ENCODE data around the gene PAX7.
A peak's percentile ranks its signal among the peaks of the same experiment; 100 is the strongest.
"Not testable (repeated sequence)": the region's sequence is repeated elsewhere in the genome, so short reads cannot be mapped to it uniquely, and the experiment has no call there.

The PAX7 gene

DNA sequence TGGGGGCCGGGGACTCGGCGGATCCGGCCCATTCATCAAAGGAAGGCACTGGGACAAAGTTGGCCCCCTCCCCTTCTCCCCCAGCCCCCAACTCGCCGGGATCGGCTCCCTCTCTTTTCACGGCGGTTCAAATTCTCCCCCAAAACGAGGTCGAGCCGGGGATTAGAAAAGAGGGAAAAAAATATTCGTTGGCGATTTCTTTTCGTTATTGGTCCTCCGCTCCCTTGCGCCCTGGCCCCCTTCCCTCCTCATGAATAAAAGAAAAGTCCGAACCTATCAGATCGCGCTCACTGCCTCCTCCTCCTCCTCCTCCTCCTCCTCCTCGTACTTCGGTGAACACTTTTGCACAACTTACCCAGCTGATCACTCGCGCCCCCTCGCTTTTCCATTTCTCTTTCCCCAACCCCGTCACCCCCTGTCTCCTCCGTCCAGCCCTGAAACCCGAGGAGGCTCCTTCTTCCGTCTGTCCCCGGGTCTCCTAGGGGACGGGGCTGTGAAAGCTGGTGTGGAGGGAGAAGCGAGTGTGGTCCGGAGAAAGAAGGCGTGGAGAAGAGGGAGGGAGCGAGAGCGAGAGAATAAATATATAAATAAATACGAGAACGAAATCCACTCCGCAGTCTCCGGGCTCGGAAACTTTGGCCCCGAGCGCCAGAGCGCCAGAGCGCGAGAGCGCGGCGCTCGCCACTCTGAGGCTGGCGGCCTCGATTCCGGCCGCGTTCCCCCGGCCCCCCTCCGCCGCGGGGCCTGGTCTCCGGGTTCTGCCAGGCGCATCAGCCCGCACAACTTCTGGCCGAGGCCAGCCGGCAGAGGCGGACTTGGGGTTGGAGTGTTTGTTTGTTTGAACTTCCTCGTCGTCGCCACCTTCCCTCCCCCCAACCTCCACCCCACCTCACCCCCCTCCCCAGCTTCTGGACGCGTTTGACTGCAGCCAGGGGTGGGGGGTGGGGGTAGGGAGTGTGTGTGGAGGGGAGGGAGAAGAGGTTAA is at the start of gene PAX7:
TSS of gene PAX7 (plus strand) at position 336 of the 985 bp plus-strand sequence. CDS start 758 bp downstream, outside the sequence.
- no peak within 1 kb of the TSS for H3K27ac ChIP-seq
- no peak for TF ChIP-seq CTCF (conservative IDR thresholded peaks at IDR 0.05; ENCODE audit: low read depth, low read length)

GRCh38 chr1:18581420-18581880 is 49.2 kb upstream of the PAX7 start:
- no peak overlapping the region for H3K4me2 ChIP-seq
- H3K9ac ChIP-seq: no peak overlapping the region
- H3K79me2 ChIP-seq (ENCODE audit: insufficient read depth, low read depth): no peaks in the 10 kb centered on the region
- no peak overlapping the region for H3K4me3 ChIP-seq (IDR thresholded peaks at IDR 0.05; ENCODE audit: insufficient read depth, low read depth, low read length)
- no peaks in the 10 kb centered on the region for H4K20me1 ChIP-seq (ENCODE audit: insufficient read depth)
- no peaks in the 10 kb centered on the region for H3K4me1 ChIP-seq (ENCODE audit: low read depth, poor library complexity, severe bottlenecking)
- no peak overlapping the region for H3K27ac ChIP-seq
- H2AFZ ChIP-seq (ENCODE audit: low read depth): no peak overlapping the region
- no peaks in the 10 kb centered on the region; the same call in 1 of the 2 replicates for H3K27me3 ChIP-seq (ENCODE audit: insufficient read depth, low read depth)
- peak; percentile 56; the same call in 1 of the 2 replicates for TF ChIP-seq CTCF (conservative IDR thresholded peaks at IDR 0.05; ENCODE audit: low read depth, low read length)
- H3K36me3 ChIP-seq (ENCODE audit: insufficient read depth): no peaks in the 10 kb centered on the region

More for the DNA sequence above, at the start of gene PAX7:
- H3K4me1 ChIP-seq (ENCODE audit: low read depth, poor library complexity, severe bottlenecking): no peaks in the 10 kb centered on the region
- no peaks in the 10 kb centered on the region for H3K36me3 ChIP-seq (ENCODE audit: insufficient read depth)
- no peak within 1 kb of the TSS for H3K4me2 ChIP-seq
- no peak within 1 kb of the TSS for H2AFZ ChIP-seq (ENCODE audit: low read depth)
- H3K9ac ChIP-seq: no peak within 1 kb of the TSS
- H4K20me1 ChIP-seq (ENCODE audit: insufficient read depth): no peaks in the 10 kb centered on the region
- H3K4me3 ChIP-seq (IDR thresholded peaks at IDR 0.05; ENCODE audit: insufficient read depth, low read depth, low read length): no peak within 1 kb of the TSS
- no peaks in the 10 kb centered on the region for H3K79me2 ChIP-seq (ENCODE audit: insufficient read depth, low read depth)
- H3K27me3 ChIP-seq (ENCODE audit: insufficient read depth, low read depth): peaks cover 25% of the 10 kb centered on the region

GRCh38 chr1:18582890-18583289 is 47.8 kb upstream of the PAX7 start:
- no peaks in the 10 kb centered on the region for H3K79me2 ChIP-seq (ENCODE audit: insufficient read depth, low read depth)
- H4K20me1 ChIP-seq (ENCODE audit: insufficient read depth): no peaks in the 10 kb centered on the region
- no peaks in the 10 kb centered on the region for H3K36me3 ChIP-seq (ENCODE audit: insufficient read depth)
- TF ChIP-seq CTCF (conservative IDR thresholded peaks at IDR 0.05; ENCODE audit: low read depth, low read length): no peak
- peaks cover 4% of the 10 kb centered on the region for H3K27me3 ChIP-seq (ENCODE audit: insufficient read depth, low read depth)
- H2AFZ ChIP-seq (ENCODE audit: low read depth): no peak overlapping the region
- no peak overlapping the region for H3K4me3 ChIP-seq (IDR thresholded peaks at IDR 0.05; ENCODE audit: insufficient read depth, low read depth, low read length)
- no peak overlapping the region for H3K4me2 ChIP-seq
- H3K27ac ChIP-seq: no peak overlapping the region
- H3K4me1 ChIP-seq (ENCODE audit: low read depth, poor library complexity, severe bottlenecking): no peaks in the 10 kb centered on the region
- H3K9ac ChIP-seq: no peak overlapping the region

DNA sequence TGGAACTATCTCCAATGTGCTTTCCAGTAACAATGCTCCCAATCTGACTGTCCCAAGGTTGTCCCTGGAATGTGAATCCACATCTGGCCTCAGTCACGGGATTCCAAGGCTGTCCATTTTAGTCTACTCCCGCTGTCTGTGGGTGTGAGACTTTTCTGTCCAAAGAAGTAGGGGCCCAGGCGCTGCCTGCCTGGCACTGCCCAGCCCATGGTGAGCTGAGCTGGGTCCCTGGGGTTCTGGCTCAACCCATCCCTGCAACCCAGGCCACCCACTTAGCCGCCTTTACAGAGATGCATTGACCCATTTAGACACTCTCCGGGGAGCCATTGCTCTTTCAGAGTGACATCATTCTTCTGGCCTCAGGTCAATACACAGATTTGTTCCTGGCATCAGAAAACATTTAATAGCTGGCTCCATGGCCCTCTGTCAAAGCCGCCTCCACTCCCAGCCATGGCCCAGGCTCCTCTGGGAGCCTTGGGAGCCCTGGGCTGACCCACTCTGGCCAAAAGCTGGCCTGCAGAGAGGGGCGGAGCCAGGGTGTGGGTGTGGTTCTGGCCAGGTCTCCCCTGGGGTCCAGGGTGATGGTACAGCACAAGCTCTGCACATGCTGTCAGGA is 47.2 kb upstream of the PAX7 start:
- no peak overlapping the region for H3K4me3 ChIP-seq (IDR thresholded peaks at IDR 0.05; ENCODE audit: insufficient read depth, low read depth, low read length)
- no peaks in the 10 kb centered on the region for H4K20me1 ChIP-seq (ENCODE audit: insufficient read depth)
- TF ChIP-seq CTCF (conservative IDR thresholded peaks at IDR 0.05; ENCODE audit: low read depth, low read length): no peak
- H3K4me2 ChIP-seq: no peak overlapping the region
- no peaks in the 10 kb centered on the region for H3K4me1 ChIP-seq (ENCODE audit: low read depth, poor library complexity, severe bottlenecking)
- no peaks in the 10 kb centered on the region for H3K79me2 ChIP-seq (ENCODE audit: insufficient read depth, low read depth)
- no peak overlapping the region for H3K27ac ChIP-seq
- no peak overlapping the region for H3K9ac ChIP-seq
- H2AFZ ChIP-seq (ENCODE audit: low read depth): no peak overlapping the region
- no peaks in the 10 kb centered on the region for H3K36me3 ChIP-seq (ENCODE audit: insufficient read depth)
- H3K27me3 ChIP-seq (ENCODE audit: insufficient read depth, low read depth): peaks cover 4% of the 10 kb centered on the region

DNA sequence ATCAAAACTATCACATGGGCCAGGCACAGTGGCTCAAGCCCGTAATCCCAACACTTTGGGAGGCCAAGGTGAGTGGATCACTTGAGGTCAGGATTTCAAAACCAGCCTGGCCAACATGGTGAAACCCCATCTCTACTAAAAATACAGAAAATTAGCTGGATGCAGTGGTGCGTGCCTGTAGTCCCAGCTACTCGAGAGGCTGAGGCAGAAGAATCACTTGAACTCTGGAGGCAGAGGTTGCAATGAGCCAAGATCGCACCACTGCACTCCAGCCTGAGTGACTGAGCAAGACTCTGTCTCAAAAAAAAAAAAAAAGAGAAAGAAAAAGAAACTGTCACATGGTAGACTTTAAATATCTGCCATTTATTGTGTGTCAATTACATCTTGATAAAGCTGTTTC is 44.6 kb upstream of the PAX7 start:
- H3K79me2 ChIP-seq (ENCODE audit: insufficient read depth, low read depth); H2AFZ ChIP-seq (ENCODE audit: low read depth); H4K20me1 ChIP-seq (ENCODE audit: insufficient read depth); H3K4me2 ChIP-seq; H3K27ac ChIP-seq; H3K9ac ChIP-seq; H3K27me3 ChIP-seq (ENCODE audit: insufficient read depth, low read depth); H3K36me3 ChIP-seq (ENCODE audit: insufficient read depth); H3K4me1 ChIP-seq (ENCODE audit: low read depth, poor library complexity, severe bottlenecking); H3K4me3 ChIP-seq (IDR thresholded peaks at IDR 0.05; ENCODE audit: insufficient read depth, low read depth, low read length): not testable (repeated sequence)

Measured in KMS-11 (cell line).